Activated B cell treated with CpG ODN at 0.5 μM for 24 hours (primary cell): Measurements from ENCODE around the gene NSF. TPM values are rescaled to one million over a fixed set of nuclear protein-coding genes. Genes with fewer than 3 reads are reported as not detected.

Source experiments
- ATAC-seq: fragments of 200-7000 bp; cut with Tn5 transposase; one replicate; pipeline ENCODE4 v1.10.0; 2021; ENCODE audit warnings: low read depth, mild to moderate bottlenecking, moderate library complexity
- CTCF ChIA-PET: fragments of 350-600 bp; sonication (Branson Sonifier 250); formaldehyde crosslinking; loops from one replicate; lab custom pipeline; 2021; ENCODE audit warnings: antibody characterized with exemption; lab: Charles Lee
- POLR2A ChIA-PET: fragments of 350-600 bp; sonication (Branson Sonifier 250); formaldehyde crosslinking; loops from one replicate; lab custom pipeline; 2021; ENCODE audit warnings: antibody characterized with exemption; lab: Charles Lee
- DNase-seq: peaks from one replicate; pipeline ENCODE4 v3.0.0; 2022
- H3K27ac Mint-ChIP-seq: one replicate; pipeline ENCODE4 v1.8.0; 2020; ENCODE audit warnings: mixed read lengths
- H3K27me3 Mint-ChIP-seq: one replicate; pipeline ENCODE4 v1.8.0; 2021; ENCODE audit warnings: mixed read lengths
- H3K36me3 Mint-ChIP-seq: one replicate; pipeline ENCODE4 v1.8.0; 2021; ENCODE audit warnings: low read depth, mixed read lengths
- H3K4me1 Mint-ChIP-seq: one replicate; pipeline ENCODE4 v1.8.0; 2021; ENCODE audit warnings: mixed read lengths
- H3K4me3 Mint-ChIP-seq: one replicate; pipeline ENCODE4 v1.8.0; 2020; ENCODE audit warnings: mild to moderate bottlenecking, mixed read lengths
- H3K9me3 Mint-ChIP-seq: one replicate; pipeline ENCODE4 v1.8.0; 2020; ENCODE audit warnings: mixed read lengths
- intact Hi-C: fragments of 100-400 bp; cut with micrococcal nuclease; formaldehyde crosslinking; loops from one replicate; pipeline ENCODE4 v1.15.1; 2024
- total RNA-seq: library from RNA; stranded (reverse); gene quantifications from 2 replicates; pipeline ENCODE4 v1.2.3, GENCODE V29; 2022
- TF ChIP-seq, protein P1 (sequence below): fragments of 200-600 bp; IDR thresholded peaks from one replicate; pipeline ENCODE4 v1.8.0; 2022; ENCODE audit warnings: antibody characterized with exemption, mild to moderate bottlenecking

Gene NSF
- total RNA-seq, 1 donor from 2014 or later, result 117 TPM

DNA sequence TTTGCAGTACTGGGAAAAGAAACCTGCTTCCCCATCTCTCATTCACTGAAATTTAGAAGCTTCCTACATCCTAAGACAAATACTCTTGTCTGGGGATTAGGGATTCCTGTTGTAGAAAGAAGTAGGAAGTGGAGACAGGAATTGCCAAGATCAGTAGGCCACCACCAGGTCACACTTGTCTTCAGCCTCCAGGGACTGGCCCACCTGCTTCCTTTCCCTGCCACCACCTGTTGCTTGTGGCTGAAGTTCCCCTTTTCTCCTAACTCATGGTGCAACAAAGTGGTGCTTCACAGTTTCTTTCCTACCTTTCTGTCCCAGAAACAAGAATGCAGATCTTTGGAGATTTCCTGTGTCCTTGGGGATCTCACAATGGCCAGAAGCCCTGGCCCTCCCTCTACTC is 145.6 kb downstream of the NSF start:
- no peaks in the 10 kb centered on the region for H3K9me3 Mint-ChIP-seq
- TF ChIP-seq, protein P1, sequence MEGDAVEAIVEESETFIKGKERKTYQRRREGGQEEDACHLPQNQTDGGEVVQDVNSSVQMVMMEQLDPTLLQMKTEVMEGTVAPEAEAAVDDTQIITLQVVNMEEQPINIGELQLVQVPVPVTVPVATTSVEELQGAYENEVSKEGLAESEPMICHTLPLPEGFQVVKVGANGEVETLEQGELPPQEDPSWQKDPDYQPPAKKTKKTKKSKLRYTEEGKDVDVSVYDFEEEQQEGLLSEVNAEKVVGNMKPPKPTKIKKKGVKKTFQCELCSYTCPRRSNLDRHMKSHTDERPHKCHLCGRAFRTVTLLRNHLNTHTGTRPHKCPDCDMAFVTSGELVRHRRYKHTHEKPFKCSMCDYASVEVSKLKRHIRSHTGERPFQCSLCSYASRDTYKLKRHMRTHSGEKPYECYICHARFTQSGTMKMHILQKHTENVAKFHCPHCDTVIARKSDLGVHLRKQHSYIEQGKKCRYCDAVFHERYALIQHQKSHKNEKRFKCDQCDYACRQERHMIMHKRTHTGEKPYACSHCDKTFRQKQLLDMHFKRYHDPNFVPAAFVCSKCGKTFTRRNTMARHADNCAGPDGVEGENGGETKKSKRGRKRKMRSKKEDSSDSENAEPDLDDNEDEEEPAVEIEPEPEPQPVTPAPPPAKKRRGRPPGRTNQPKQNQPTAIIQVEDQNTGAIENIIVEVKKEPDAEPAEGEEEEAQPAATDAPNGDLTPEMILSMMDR, result no peak
- DNase-seq (no peak), ATAC-seq (peak; percentile 75)
- H3K4me1 Mint-ChIP-seq, result peaks cover 52% of the 10 kb centered on the region
- no peaks in the 10 kb centered on the region for H3K27me3 Mint-ChIP-seq
- H3K36me3 Mint-ChIP-seq, result peaks cover 37% of the 10 kb centered on the region
- intact Hi-C loops, result no loop called here
- peak overlapping the region; percentile 75 for H3K27ac Mint-ChIP-seq
- H3K4me3 Mint-ChIP-seq, result peak overlapping the region; percentile 48
- ChIA-PET CTCF (interaction anchor here (1.1 kb wide), 1 partner anchor 18 kb away, joined by 3 read pairs; no protein-coding TSS in a partner anchor), POLR2A (interaction anchor here (0.5 to 1.9 kb wide), 3 partner anchors 9 to 957 kb away, joined by 3 to 5 read pairs (median 3); no protein-coding TSS in a partner anchor)

DNA sequence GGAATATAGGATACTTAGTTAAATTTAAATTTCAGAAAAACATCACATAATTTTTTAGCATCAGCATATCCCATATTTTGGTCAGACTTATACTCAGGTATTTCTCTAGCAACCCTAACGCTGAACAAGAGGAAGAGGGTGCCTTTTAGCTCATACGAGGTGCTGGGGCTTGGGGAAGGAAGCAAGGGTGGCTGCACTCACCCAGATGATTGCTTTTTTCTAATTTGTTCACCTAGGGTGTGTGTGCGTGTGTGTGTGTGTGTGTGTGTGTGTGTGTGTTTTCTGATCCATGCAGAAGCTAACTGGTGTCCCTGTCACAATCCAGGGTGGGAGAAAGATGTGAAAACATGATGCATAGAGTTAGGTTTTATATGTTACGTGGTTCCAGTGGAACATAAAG is 146.9 kb downstream of the NSF start:
- peaks cover 46% of the 10 kb centered on the region for H3K4me1 Mint-ChIP-seq
- TF ChIP-seq, protein P1, result no peak
- no peaks in the 10 kb centered on the region for H3K27me3 Mint-ChIP-seq
- CTCF ChIA-PET, result interaction anchor here (1.1 kb wide), 1 partner anchor 17 kb away, joined by 3 read pairs; no protein-coding TSS in a partner anchor
- no peak for DNase-seq
- ATAC-seq, result peak; percentile 68
- peak overlapping the region; percentile 25 for H3K4me3 Mint-ChIP-seq
- POLR2A ChIA-PET, result interaction anchor here (1.1 to 1.9 kb wide), 3 partner anchors 8 to 33 kb away, joined by 3 to 5 read pairs (median 5); no protein-coding TSS in a partner anchor
- no peaks in the 10 kb centered on the region for H3K9me3 Mint-ChIP-seq
- H3K36me3 Mint-ChIP-seq, result peaks cover 40% of the 10 kb centered on the region
- intact Hi-C loops, result no loop called here
- peak overlapping the region; percentile 47 for H3K27ac Mint-ChIP-seq

DNA sequence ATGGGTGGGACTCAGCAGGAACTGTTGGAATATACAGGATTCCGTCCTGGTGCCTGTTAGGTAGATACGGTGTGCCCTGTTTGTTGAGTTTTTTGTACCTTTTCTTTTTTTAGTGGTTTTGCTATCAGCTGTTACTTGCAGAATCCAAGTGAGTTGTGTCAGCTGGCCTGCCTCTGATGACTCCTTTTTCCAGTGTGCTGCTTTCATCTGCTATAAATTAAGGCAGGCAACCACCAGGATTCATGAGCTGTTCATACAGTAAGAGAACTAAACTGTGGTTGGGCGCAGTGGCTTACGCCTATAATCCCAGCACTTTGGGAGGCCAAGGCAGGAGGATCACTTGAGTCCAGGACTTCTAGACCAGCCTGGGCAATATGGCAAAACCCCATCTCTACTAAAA is 148.1 kb downstream of the NSF start:
- H3K4me3 Mint-ChIP-seq, result no peak overlapping the region
- no peak for ATAC-seq
- ChIA-PET CTCF (no interaction called here), POLR2A (interaction anchor here (0.6 to 1.7 kb wide), 3 partner anchors 10 to 1380 kb away, joined by 3 to 7 read pairs (median 5); no protein-coding TSS in a partner anchor)
- no peaks in the 10 kb centered on the region for H3K9me3 Mint-ChIP-seq
- no peaks in the 10 kb centered on the region for H3K27me3 Mint-ChIP-seq
- H3K4me1 Mint-ChIP-seq, result peaks cover 52% of the 10 kb centered on the region
- H3K36me3 Mint-ChIP-seq, result peaks cover 38% of the 10 kb centered on the region
- no peak overlapping the region for H3K27ac Mint-ChIP-seq
- TF ChIP-seq, protein P1, result no peak
- no peak for DNase-seq
- intact Hi-C loops, result no loop called here

DNA sequence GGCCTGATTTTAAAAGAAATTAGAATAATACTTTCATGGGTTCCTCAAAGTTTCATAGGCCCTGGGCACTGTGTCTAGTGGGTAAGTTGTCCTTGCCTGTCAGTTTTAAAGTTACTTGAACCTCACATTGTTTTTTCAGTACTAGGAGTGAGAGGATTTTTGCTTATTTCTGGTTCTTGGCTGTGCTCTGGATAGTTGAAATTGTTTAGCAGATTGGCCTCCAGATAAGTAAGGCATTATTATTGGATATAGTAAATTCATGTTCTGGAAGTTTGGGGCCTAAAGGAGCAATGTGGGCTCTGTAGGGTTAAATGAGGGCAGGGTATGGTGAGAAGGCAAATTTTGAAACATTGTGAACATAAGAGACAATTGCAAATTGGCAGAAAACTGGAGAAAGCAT is 149.5 kb downstream of the NSF start:
- DNase-seq (no peak), ATAC-seq (no peak)
- Mint-ChIP-seq H3K36me3 (peaks cover 34% of the 10 kb centered on the region), H3K4me3 (no peak overlapping the region), H3K27me3 (no peaks in the 10 kb centered on the region), H3K9me3 (no peaks in the 10 kb centered on the region), H3K27ac (no peak overlapping the region), H3K4me1 (peaks cover 45% of the 10 kb centered on the region)
- POLR2A ChIA-PET, result interaction anchor here (0.8 kb wide), 1 partner anchor 21 kb away, joined by 7 read pairs; no protein-coding TSS in a partner anchor
- intact Hi-C loops, result no loop called here
- TF ChIP-seq, protein P1, result no peak
- CTCF ChIA-PET, result no interaction called here

DNA sequence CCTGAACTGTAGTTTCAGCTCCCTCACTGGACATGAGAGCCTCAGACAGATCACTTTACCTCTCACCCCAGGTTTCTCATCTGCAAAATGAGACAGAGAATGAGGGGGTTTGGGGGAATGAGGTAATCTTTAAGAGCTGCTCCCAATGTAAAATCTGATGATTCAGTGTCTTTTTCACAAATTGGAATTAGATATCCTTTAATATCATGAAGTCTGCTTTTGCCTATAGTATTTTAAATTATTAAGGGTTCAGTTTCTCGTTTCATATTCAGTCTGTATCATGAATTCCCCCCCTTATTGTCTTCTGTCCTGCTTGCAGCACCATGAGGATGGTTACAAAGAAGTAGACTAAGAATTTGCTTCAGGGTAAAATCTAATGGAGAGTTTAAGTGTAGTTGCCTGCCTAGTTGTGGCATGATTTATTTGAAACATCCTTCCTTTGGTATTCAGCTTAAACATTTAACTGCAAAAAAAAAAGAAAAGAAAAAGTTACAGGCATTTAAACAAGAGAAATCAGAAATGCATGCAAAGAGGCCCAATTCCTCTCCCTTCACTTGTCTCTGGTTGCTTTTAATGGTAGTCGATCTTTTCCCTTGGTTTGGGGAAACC is 150.8 kb downstream of the NSF start:
- ATAC-seq (no peak), DNase-seq (no peak)
- Mint-ChIP-seq H3K36me3 (peaks cover 31% of the 10 kb centered on the region), H3K27me3 (no peaks in the 10 kb centered on the region), H3K4me1 (peaks cover 46% of the 10 kb centered on the region), H3K4me3 (no peak overlapping the region), H3K27ac (no peak overlapping the region), H3K9me3 (no peaks in the 10 kb centered on the region)
- CTCF ChIA-PET, result no interaction called here
- intact Hi-C loops, result no loop called here
- TF ChIP-seq, protein P1, result no peak
- POLR2A ChIA-PET, result no interaction called here
